Measurements from ENCODE around the gene TM4SF18.
A peak's percentile ranks its signal among the peaks of the same experiment; 100 is the strongest.

Gene TM4SF18

DNA sequence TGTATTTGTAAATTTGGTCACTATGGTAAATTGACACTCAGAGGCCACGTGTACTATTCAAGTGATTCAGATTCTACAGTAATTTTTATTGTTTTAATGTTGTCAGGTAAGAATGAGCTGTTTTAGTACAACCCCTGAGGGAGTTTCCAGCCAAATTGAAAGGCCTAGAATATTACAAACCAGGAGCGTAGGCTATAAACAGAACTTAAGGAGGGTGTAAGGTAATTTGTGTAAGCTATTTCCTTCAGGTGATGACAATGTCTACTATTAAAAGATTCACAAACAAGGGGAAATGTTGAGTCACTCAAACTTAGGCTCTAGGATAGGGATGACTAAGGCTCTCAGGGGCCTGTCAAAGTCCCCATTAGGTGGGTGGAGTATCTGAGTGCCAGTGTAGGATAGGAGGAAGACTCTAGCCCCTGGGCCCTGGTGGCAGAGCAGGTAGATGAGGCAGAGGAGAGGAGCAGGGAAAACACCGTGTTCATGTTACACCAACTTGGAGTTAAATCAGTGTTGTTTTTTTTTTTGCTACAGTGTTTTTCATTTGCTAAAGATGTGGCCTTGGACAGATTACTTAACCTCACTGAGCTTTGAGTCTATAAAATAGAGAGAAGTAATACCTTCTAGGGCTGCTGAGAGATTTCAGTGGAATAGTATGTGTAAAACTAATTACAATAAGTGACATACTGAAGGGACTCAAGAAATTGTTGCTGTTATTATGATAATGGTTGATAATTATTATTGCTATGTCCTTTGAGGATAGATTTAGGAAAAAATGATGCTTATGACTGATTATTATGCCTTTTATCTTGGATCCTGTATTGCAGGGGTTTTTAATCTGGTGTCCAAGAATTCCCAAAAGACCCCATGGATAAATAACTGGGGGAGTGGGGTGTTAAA is 33.8 kb upstream of the TM4SF18 start:
- POLR2A ChIA-PET = no interaction called here
- Histone ChIP-seq H3K9me3 (ENCODE audit: control insufficient read depth, insufficient read depth, low read depth, low read length) (no peaks in the 10 kb centered on the region), H3K36me3 (ENCODE audit: control insufficient read depth in 2 of 2, insufficient read depth in 1 of 2, low read length in 2 of 2) (no peaks in the 10 kb centered on the region), H3K27ac (ENCODE audit: extremely low read depth, low read depth, low read length) (no peak overlapping the region), H3K4me1 (ENCODE audit: control insufficient read depth, insufficient read depth, low read length) (no peaks in the 10 kb centered on the region), H3K4me3 (ENCODE audit: low read depth, low read length) (no peak overlapping the region)
- TF ChIP-seq ZNF394 (tag by site-specific recombination; IDR thresholded peaks at IDR 0.05; ENCODE audit: borderline replicate concordance) = peak; percentile 42; the same call in 1 of the 2 replicates
- no peak for TF ChIP-seq ZFP41 (tag by site-specific recombination; IDR thresholded peaks at IDR 0.05; ENCODE audit: borderline replicate concordance)
- TF ChIP-seq ZNF335 (tag by site-specific recombination; conservative IDR thresholded peaks at IDR 0.05) = peak; percentile 36; the same call in 1 of the 2 replicates
- CTCF ChIA-PET = interaction anchor here (0.7 kb wide), 1 partner anchor 23 kb away, joined by 3 read pairs; no protein-coding TSS in a partner anchor

DNA sequence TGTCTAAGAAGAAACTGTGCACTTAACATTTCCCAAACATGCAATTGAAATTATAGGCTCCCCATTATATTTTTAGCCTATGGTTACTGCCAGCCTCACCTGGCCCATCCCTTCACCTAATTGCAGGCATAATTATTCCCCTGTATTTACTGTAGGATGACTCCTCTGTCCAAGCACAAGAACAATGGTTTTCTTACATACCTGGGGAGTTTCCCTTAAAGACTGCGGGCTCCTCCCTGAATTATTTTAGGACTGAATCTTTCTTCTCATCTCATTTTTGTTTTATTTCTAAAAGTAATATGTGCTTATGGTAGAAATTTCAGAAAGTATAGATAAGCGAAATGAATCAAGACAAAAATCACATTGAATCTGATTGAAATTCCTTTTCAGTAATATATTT is 32.6 kb upstream of the TM4SF18 start:
- Histone ChIP-seq H3K9me3 (ENCODE audit: control insufficient read depth, insufficient read depth, low read depth, low read length) (no peaks in the 10 kb centered on the region), H3K36me3 (ENCODE audit: control insufficient read depth in 2 of 2, insufficient read depth in 1 of 2, low read length in 2 of 2) (no peaks in the 10 kb centered on the region), H3K4me3 (ENCODE audit: low read depth, low read length) (no peak overlapping the region), H3K27ac (ENCODE audit: extremely low read depth, low read depth, low read length) (no peak overlapping the region), H3K4me1 (ENCODE audit: control insufficient read depth, insufficient read depth, low read length) (no peaks in the 10 kb centered on the region)
- ChIA-PET CTCF (no interaction called here), POLR2A (no interaction called here)
- TF ChIP-seq ZNF529 (tag by site-specific recombination; IDR thresholded peaks at IDR 0.05; ENCODE audit: insufficient replicate concordance) = no peak
- TF ChIP-seq ZNF350 (tag by site-specific recombination; IDR thresholded peaks at IDR 0.05) = no peak
- TF ChIP-seq, protein P1, sequence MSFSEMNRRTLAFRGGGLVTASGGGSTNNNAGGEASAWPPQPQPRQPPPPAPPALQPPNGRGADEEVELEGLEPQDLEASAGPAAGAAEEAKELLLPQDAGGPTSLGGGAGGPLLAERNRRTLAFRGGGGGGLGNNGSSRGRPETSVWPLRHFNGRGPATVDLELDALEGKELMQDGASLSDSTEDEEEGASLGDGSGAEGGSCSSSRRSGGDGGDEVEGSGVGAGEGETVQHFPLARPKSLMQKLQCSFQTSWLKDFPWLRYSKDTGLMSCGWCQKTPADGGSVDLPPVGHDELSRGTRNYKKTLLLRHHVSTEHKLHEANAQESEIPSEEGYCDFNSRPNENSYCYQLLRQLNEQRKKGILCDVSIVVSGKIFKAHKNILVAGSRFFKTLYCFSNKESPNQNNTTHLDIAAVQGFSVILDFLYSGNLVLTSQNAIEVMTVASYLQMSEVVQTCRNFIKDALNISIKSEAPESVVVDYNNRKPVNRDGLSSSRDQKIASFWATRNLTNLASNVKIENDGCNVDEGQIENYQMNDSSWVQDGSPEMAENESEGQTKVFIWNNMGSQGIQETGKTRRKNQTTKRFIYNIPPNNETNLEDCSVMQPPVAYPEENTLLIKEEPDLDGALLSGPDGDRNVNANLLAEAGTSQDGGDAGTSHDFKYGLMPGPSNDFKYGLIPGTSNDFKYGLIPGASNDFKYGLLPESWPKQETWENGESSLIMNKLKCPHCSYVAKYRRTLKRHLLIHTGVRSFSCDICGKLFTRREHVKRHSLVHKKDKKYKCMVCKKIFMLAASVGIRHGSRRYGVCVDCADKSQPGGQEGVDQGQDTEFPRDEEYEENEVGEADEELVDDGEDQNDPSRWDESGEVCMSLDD (tag by site-specific recombination; IDR thresholded peaks at IDR 0.05) = no peak
- TF ChIP-seq SCRT2 (tag by site-specific recombination; IDR thresholded peaks at IDR 0.05) = no peak
- TF ChIP-seq SETDB1 (IDR thresholded peaks at IDR 0.05; ENCODE audit: insufficient read length, low read length) = no peak
- no peak for TF ChIP-seq ZNF747 (tag by site-specific recombination; IDR thresholded peaks at IDR 0.05)
- TF ChIP-seq ZNF302 (tag by site-specific recombination; IDR thresholded peaks at IDR 0.05; ENCODE audit: low read depth) = no peak
- TF ChIP-seq, protein P2, sequence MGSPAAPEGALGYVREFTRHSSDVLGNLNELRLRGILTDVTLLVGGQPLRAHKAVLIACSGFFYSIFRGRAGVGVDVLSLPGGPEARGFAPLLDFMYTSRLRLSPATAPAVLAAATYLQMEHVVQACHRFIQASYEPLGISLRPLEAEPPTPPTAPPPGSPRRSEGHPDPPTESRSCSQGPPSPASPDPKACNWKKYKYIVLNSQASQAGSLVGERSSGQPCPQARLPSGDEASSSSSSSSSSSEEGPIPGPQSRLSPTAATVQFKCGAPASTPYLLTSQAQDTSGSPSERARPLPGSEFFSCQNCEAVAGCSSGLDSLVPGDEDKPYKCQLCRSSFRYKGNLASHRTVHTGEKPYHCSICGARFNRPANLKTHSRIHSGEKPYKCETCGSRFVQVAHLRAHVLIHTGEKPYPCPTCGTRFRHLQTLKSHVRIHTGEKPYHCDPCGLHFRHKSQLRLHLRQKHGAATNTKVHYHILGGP (tag by site-specific recombination; IDR thresholded peaks at IDR 0.05) = no peak
- TF ChIP-seq ZFP41 (tag by site-specific recombination; IDR thresholded peaks at IDR 0.05; ENCODE audit: borderline replicate concordance) = no peak
- TF ChIP-seq ZNF571 (tag by site-specific recombination; IDR thresholded peaks at IDR 0.05) = no peak
- TF ChIP-seq ZNF19 (tag by site-specific recombination; IDR thresholded peaks at IDR 0.05; ENCODE audit: low read depth) = no peak
- TF ChIP-seq ZNF658 (tag by site-specific recombination; IDR thresholded peaks at IDR 0.05) = no peak
- TF ChIP-seq ZNF121 (tag by site-specific recombination; IDR thresholded peaks at IDR 0.05) = no peak

DNA sequence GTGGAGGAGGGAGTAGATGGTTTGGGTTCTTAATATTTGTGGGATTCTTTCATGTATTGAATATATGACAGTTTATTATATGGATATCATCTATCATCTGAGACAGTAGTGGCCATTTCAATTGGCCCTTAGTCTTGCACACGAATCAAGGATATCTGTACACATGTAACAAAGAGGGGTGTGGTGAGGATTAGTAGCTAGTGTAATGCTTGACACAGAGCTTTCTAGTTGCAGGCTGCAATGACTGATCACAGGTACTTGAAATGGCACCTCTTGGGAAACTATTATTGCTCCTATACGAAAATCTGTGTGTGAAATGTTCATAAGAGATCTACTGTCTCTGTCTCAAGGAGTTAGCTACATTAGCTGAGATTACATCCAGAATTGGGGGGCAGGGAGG is 31.2 kb upstream of the TM4SF18 start:
- Histone ChIP-seq H3K36me3 (ENCODE audit: control insufficient read depth in 2 of 2, insufficient read depth in 1 of 2, low read length in 2 of 2) (no peaks in the 10 kb centered on the region), H3K9me3 (ENCODE audit: control insufficient read depth, insufficient read depth, low read depth, low read length) (no peaks in the 10 kb centered on the region), H3K27ac (ENCODE audit: extremely low read depth, low read depth, low read length) (no peak overlapping the region), H3K4me1 (ENCODE audit: control insufficient read depth, insufficient read depth, low read length) (no peaks in the 10 kb centered on the region), H3K4me3 (ENCODE audit: low read depth, low read length) (no peak overlapping the region)
- ChIA-PET CTCF (interaction anchor here (0.7 kb wide), 2 partner anchors 20 to 121 kb away, joined by 3 read pairs; no protein-coding TSS in a partner anchor), POLR2A (no interaction called here)
- TF ChIP-seq BCL11B (tag by site-specific recombination; IDR thresholded peaks at IDR 0.05; ENCODE audit: low read depth) (no peak), ZNF514 (tag by site-specific recombination; IDR thresholded peaks at IDR 0.05) (no peak)
- TF ChIP-seq, protein P3, sequence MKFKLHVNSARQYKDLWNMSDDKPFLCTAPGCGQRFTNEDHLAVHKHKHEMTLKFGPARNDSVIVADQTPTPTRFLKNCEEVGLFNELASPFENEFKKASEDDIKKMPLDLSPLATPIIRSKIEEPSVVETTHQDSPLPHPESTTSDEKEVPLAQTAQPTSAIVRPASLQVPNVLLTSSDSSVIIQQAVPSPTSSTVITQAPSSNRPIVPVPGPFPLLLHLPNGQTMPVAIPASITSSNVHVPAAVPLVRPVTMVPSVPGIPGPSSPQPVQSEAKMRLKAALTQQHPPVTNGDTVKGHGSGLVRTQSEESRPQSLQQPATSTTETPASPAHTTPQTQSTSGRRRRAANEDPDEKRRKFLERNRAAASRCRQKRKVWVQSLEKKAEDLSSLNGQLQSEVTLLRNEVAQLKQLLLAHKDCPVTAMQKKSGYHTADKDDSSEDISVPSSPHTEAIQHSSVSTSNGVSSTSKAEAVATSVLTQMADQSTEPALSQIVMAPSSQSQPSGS (tag by site-specific recombination; IDR thresholded peaks at IDR 0.05; ENCODE audit: low read depth) = no peak

Data from HEK293 (cell line).